Muscle of back (tissue), 11 donors: ENCODE results near the gene GOLIM4. TPM values are rescaled to one million over a fixed set of nuclear protein-coding genes. Genes with fewer than 3 reads are reported as not detected.
A peak's percentile ranks its signal among the peaks of the same experiment; 100 is the strongest.

Source experiments
- DNase-seq, 3 donors: peaks; one replicate each; pipeline versions ENCODE4 v3.0.0 to v3.0.0-alpha.2; 2013
- polyA plus RNA-seq, 10 donors: library from polyadenylated mRNA; unstranded; fragments of 120-200 nt; gene quantifications; one replicate each; pipeline ENCODE4 v1.2.1, GENCODE V29; 2013; ENCODE audit not compliant: insufficient read length in 10 of 10

GOLIM4 gene
- polyA plus RNA-seq, 10 donors = 45.3 to 65.7 (median 50.9) TPM

GRCh38 chr3:168100777-168101492 lies 5.2 kb upstream of the GOLIM4 start:
- DNase-seq = no peak

GRCh38 chr3:168097381-168097780 lies 1.7 kb upstream of the GOLIM4 start:
- no peak for DNase-seq

GRCh38 chr3:168096210-168096652 lies 507 bp upstream of the GOLIM4 start:
- peak; percentile 73 to 95 (median 77) for DNase-seq

DNA sequence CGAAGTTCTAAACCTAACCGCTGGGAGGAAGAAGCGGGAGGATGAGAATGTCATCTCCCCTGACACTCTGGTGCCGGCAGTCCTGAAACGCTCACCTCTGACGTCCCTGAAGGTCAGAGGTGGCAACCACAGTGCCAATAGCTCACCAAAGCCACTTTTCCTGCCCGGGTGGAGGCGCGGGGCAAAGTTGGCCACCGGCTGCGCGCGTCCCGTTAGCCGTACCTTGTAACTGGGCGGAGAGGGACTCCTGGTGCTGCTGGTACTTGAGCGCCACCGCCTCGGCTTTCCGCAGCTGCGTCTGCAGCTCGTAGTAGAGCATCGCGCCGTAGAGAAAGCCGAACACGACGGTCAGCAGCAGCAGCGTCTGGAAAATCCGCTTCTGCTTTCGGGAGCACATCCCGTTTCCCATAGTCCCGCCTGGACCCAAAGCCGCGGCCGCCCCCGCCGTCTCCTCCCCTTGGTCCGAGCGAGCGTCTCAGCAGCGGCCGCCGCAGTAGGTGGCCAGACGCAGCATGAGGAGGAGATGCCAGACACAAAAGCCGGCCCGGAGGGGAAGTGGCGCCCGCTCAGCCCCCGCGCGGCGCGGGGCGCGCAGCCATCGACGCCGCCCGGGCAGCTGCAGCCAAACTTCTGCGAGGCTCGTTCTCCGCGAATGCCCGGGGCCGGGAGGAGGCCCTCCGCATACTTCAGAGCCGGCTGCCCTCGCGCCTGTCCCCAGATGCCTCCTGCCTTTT lies 680 bp downstream of the GOLIM4 start:
- DNase-seq = peak; percentile 33 to 91 (median 61)

GRCh38 chr3:168094580-168094876 lies 1.2 kb downstream of the GOLIM4 start:
- peak in 1 of 3 donors; percentile 37 for DNase-seq

- DNase-seq = no peak
Measured at GRCh38 chr3:168093790-168094189, 1.9 kb downstream of the GOLIM4 start.

DNA sequence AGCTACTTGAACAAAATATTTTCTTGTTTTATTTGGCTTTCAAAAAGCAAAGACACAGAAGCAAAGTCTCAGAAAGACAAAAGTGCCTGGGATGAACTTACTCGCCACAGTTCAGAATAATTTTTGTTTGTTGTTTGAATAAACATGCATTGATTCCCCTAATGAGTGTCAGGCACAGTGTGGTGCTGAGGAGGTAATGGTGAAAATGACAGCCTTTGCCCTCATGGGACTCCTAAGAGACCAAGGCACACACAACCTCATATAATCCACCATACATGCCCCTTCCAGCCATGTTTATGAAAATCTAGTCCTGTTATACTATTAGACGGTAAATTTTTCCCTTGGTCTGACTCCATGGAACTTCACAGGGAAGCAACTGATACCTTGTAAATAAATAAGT lies 2.5 kb downstream of the GOLIM4 start:
- no peak for DNase-seq

DNA sequence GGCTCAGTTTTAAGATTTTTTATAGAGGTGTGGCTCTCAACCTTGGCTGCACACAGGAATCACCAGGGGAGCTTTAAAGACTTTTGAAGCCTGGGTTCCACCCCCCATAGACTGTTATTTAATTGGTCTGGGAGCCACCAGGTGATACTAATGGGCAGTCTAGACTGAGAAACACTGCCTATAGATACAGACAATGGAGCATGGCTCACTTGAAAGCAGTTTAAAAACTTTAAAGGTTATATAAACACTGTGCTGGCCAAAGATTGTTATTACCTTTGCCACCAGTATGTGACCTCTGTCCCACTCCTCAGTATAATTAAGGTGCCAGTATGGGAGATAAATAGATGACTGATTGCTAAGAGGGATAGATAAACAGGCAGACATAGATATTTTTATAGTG lies 3.8 kb downstream of the GOLIM4 start:
- no peak for DNase-seq

DNA sequence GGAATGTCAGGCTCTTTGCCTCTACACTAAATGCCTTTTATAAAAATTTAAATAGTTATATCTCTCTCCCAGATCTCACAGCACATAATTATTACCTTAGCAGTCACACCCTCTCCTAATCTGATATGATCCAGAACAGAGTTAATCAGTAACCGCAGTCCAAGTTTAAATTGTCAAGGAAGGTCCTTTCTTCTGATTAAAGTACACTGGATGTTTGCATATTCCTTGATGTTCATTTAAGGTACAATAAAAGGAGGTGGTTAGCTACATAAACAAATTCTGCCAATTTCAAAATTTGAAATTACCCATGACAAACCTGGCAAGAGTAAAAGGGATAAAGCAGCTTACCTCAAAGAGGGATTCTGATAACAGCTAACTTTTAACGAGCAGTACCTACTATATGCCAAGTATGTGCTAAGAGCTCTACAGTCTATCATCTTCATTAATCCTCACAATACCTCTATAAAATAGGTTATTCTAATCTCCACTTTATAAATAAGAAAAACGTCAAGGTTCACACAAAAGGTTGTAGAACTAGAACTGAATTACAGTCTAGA lies 4.3 kb downstream of the GOLIM4 start:
- no peak for DNase-seq

- no peak for DNase-seq
Measured at GRCh38 chr3:168090306-168091085, 5.2 kb downstream of the GOLIM4 start.

DNA sequence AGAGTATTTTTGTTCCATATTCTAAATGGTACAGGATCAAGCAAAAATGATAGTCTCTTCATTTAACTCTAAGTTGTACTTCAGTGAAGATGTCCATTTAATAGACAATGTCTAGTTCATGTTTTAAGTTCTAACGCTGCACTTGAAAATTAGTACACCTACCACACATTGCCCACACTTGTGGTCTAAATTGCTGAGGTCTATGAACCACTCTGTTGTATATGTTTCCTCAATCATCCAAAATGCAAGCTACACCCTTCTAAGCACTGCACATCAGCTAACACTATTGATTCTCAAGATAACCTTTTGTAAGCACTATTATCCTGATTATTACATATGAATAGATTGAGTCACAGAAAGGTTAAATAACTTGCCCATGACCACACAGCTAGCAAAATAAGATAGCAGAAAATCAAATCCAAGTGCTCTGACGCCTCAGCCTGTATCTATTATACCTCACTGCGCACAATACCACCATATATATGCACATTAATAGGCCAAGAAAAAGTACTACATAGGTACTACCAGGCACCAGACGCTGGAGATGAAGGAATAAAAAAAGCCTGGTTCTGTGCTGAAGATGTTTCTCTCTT lies 6.4 kb downstream of the GOLIM4 start:
- DNase-seq = no peak

DNA sequence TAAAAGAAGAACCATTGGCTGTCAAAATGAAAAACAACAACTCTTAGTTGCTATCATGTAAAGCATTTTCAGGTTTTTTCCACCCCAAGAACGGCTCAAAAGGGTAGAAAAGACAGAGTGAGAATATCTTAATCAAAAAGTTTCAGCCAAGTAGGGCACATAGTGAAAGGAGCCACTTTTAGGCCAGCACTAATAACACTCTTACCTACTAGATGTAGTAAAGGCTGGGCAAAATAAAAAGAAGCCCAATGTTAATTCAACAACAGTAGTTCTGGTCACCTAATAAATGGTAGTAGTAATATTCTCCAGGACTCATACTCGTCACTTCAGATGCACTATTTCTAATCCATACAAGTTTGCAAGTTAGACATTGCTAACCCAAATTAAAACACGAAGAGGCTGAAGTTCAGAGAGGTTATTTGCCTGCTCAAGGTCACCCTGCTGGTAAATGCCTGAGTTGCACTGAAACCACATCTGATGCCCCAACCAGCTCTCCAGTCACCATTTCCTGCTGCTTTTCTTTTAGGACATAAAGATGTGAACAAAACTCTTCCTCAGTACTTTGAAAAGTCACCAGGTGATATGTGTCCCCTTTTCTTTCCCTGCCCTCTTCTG lies 7.5 kb downstream of the GOLIM4 start:
- no peak for DNase-seq

DNA sequence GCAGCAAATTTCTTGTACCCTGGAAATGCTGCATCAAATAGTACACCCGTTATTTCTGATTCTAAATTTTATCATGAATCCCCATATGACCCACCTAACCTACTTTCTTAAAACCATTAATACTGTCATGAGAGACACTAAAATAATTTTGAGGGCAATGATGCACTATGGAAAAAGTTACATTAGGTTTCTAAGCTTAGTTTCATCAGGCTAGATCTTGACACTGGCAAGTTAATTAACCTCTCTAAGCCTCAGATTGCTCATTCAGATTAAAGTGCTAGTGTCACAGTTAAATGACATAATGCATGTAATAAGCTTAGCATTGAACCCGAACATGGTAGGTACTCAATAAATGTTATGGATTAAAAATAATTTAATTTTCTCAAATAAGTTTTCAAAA lies 8.2 kb downstream of the GOLIM4 start:
- no peak for DNase-seq

DNA sequence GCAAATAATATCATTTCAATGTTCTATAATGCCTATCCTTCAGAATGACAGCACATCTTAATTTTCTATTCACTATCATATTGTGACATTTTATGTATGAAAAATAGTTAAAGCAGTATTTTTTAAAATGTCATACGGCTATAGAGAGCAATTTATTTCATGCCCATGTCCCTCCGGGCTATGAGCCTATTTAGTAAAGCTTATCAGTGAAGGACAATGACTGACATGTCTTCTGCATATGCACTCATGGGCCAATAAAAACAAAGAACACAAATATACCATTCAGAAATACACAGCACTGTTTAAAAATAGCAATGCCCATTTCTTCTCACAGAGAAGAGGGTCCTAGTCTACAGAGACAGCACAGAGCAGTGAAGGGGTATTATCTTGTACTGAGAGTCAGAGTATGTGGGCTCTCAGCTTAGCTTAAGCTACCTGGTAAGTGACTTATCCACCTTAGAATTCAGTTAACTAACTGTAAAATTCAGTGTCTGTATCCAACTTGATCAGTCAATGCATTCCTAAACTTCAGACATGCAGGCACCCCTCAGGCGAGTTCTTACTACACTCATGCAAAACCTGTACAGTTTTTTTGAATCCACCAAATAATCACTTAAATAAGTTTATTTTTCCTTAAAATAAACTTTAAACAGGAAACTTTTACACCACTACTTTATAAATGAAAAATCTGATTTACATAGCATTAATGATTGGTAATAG lies 9.0 kb downstream of the GOLIM4 start:
- DNase-seq = no peak

DNA sequence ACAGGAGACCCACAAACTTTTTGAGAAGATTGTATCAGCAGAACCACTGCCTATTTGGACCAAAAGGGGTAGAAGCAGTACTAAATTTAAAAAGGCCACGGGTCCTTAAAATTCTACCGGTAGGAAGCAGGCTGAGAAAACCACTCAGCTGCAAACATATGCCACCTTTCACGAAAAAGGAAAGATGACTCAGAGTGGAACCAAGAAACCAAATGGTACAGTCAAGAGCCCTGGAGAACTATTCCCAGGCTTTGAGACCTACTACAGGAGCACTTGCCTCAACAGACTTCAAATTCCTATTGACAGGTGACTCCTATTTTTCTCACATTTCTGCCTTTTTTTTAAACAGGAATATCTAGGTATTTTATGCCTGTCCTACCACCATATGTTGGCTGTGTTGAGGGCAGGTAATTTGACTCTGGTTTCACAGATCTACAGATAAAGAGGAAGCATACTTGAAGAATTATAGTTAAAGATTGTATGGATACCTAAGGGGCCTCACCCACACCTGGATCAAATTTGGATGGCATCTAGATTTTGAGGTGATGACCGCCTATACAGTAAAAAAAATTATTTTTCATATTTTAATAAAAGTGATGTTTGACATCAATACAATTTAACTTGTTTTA lies 10.1 kb downstream of the GOLIM4 start:
- no peak for DNase-seq

GRCh38 chr3:168083906-168084305 lies 11.8 kb downstream of the GOLIM4 start:
- no peak for DNase-seq

- no peak for DNase-seq
Measured at GRCh38 chr3:168081856-168082255, 13.9 kb downstream of the GOLIM4 start.

DNA sequence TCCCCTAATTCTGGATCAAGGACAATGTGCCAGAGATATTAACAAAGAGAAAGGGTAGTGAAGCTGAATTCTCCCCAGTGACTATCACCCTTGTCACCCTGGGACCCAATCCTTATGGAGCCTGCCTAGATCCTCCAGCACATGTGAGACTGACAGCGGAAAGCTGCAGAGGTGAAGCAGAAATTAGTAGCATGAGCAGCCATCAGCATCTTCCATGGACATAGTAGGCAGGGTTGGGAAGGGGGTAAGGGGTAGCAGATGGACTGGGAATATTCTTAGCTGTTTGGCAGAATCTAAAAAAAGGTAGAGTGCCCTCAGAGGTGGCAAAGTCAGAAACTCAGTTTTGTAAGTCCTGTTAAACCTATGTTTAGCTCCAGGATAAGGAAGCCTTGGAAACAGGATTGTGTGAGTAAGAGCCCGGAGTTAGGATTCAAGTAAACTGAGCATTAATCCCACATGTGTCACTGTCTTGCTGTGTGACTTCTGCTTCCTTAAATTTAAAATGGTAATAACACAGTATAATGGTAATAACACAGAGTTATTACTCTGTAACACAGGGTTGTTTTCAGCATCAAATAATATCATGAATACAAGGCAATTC lies 14.5 kb downstream of the GOLIM4 start:
- DNase-seq = no peak

DNA sequence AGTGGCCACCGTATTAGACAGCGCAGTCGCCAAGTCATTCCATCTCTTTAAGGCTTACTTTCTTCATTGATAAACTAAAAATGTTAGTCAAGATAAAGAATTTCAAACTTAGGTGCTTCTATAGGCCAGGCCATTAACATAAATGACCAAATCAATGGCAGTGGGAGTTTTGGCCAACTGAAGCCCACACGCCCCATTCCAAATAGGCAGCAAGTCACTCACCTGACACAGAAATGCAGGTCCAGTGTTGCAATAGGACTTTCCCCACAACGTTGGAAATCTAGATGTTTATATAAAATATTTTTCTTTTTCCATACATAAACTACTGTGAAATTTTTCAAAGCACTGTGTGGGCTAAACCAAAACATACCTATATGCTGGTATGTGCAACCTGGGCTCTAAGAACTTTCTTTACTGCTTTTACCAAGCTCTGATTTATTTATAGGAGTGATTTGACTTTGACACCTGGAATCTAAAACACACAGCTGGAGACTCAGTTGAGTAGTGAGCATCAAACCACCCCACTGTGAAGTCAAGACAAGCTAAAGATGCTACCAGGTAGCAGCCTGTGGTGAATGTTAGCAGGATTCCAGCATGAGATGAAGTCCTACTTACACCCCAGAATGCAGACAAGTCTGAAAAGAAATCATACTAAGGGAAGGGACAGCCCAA lies 15.1 kb downstream of the GOLIM4 start:
- no peak for DNase-seq
